ENCODE measurements around the gene DAB2IP.

Gene DAB2IP

DNA sequence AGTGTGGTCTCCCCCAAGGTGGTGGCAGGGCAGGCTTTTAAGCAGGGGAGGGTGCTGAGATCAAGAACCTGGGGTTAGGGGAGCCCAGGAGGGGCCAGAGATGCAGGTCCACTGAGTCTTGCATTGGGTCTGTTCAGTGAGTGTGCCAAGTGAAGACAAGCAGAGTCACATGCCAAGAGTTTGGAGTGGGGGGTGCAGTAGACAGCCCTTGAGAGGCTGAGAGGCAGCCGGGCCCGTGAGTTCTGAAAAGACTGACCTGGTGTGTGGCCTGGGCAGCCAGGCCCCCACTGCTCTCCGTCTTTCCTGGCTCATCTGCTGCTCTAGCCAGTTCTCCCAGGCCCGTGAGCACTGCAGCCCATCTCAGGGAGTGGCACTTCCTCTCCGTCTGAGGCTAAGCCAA is 120.0 kb downstream of the DAB2IP start:
- Histone ChIP-seq H3K4me2 (ENCODE audit: low read depth, low read length, poor library complexity, severe bottlenecking) (no peak overlapping the region), H4K20me1 (ENCODE audit: insufficient read depth, low read length, poor library complexity, severe bottlenecking) (no peaks in the 10 kb centered on the region), H3K9me3 (ENCODE audit: insufficient read depth, low read depth, low read length) (no peaks in the 10 kb centered on the region), H3K4me1 (ENCODE audit: insufficient read depth, low read length, poor library complexity, severe bottlenecking) (no peaks in the 10 kb centered on the region), H3K9me2 (replicated peaks; ENCODE audit: low read depth, low read length) (no peaks in the 10 kb centered on the region), H3K9ac (ENCODE audit: low read depth, low read length, poor library complexity, severe bottlenecking) (no peak overlapping the region), H3F3A (ENCODE audit: low read depth) (no peaks in the 10 kb centered on the region), H3K27me3 (ENCODE audit: insufficient read depth, low read length, poor library complexity, severe bottlenecking) (no peaks in the 10 kb centered on the region), H3K79me2 (ENCODE audit: insufficient read depth, low read length) (no peaks in the 10 kb centered on the region), H3K4me3 (ENCODE audit: low read length, poor library complexity, severe bottlenecking) (no peak overlapping the region), H2AFZ (ENCODE audit: low read length) (no peak overlapping the region), H3K36me3 (ENCODE audit: insufficient read depth, low read length) (peaks cover 70% of the 10 kb centered on the region; the same call in 1 of the 2 replicates)
- TF ChIP-seq EZH2phosphoT487 (IDR thresholded peaks at IDR 0.05; ENCODE audit: borderline replicate concordance), result no peak

- Histone ChIP-seq H3K27me3 (ENCODE audit: insufficient read depth, low read length, poor library complexity, severe bottlenecking) (no peaks in the 10 kb centered on the region), H3K4me2 (ENCODE audit: low read depth, low read length, poor library complexity, severe bottlenecking) (no peak overlapping the region), H4K20me1 (ENCODE audit: insufficient read depth, low read length, poor library complexity, severe bottlenecking) (no peaks in the 10 kb centered on the region), H3K9me2 (replicated peaks; ENCODE audit: low read depth, low read length) (no peaks in the 10 kb centered on the region), H3F3A (ENCODE audit: low read depth) (no peaks in the 10 kb centered on the region), H3K79me2 (ENCODE audit: insufficient read depth, low read length) (no peaks in the 10 kb centered on the region), H3K4me3 (ENCODE audit: low read length, poor library complexity, severe bottlenecking) (no peak overlapping the region), H2AFZ (ENCODE audit: low read length) (no peak overlapping the region), H3K9ac (ENCODE audit: low read depth, low read length, poor library complexity, severe bottlenecking) (no peak overlapping the region), H3K9me3 (ENCODE audit: insufficient read depth, low read depth, low read length) (no peaks in the 10 kb centered on the region), H3K36me3 (ENCODE audit: insufficient read depth, low read length) (peaks cover 68% of the 10 kb centered on the region; the same call in 1 of the 2 replicates), H3K4me1 (ENCODE audit: insufficient read depth, low read length, poor library complexity, severe bottlenecking) (no peaks in the 10 kb centered on the region)
- TF ChIP-seq, protein P1, sequence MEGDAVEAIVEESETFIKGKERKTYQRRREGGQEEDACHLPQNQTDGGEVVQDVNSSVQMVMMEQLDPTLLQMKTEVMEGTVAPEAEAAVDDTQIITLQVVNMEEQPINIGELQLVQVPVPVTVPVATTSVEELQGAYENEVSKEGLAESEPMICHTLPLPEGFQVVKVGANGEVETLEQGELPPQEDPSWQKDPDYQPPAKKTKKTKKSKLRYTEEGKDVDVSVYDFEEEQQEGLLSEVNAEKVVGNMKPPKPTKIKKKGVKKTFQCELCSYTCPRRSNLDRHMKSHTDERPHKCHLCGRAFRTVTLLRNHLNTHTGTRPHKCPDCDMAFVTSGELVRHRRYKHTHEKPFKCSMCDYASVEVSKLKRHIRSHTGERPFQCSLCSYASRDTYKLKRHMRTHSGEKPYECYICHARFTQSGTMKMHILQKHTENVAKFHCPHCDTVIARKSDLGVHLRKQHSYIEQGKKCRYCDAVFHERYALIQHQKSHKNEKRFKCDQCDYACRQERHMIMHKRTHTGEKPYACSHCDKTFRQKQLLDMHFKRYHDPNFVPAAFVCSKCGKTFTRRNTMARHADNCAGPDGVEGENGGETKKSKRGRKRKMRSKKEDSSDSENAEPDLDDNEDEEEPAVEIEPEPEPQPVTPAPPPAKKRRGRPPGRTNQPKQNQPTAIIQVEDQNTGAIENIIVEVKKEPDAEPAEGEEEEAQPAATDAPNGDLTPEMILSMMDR (conservative IDR thresholded peaks at IDR 0.05; ENCODE audit: low read length), result no peak
- TF ChIP-seq EZH2phosphoT487 (IDR thresholded peaks at IDR 0.05; ENCODE audit: borderline replicate concordance), result no peak
These were observed 120.6 kb downstream of the DAB2IP start for GRCh38 chr9:121771851-121772599.

GRCh38 chr9:121772600-121773285 is 121.3 kb downstream of the DAB2IP start:
- Histone ChIP-seq H3K9me3 (ENCODE audit: insufficient read depth, low read depth, low read length) (no peaks in the 10 kb centered on the region), H3F3A (ENCODE audit: low read depth) (no peaks in the 10 kb centered on the region), H3K36me3 (ENCODE audit: insufficient read depth, low read length) (peaks cover 66% of the 10 kb centered on the region; the same call in 1 of the 2 replicates), H3K79me2 (ENCODE audit: insufficient read depth, low read length) (no peaks in the 10 kb centered on the region), H3K27me3 (ENCODE audit: insufficient read depth, low read length, poor library complexity, severe bottlenecking) (no peaks in the 10 kb centered on the region), H4K20me1 (ENCODE audit: insufficient read depth, low read length, poor library complexity, severe bottlenecking) (no peaks in the 10 kb centered on the region), H3K4me3 (ENCODE audit: low read length, poor library complexity, severe bottlenecking) (no peak overlapping the region), H3K4me1 (ENCODE audit: insufficient read depth, low read length, poor library complexity, severe bottlenecking) (no peaks in the 10 kb centered on the region), H3K9ac (ENCODE audit: low read depth, low read length, poor library complexity, severe bottlenecking) (no peak overlapping the region), H3K4me2 (ENCODE audit: low read depth, low read length, poor library complexity, severe bottlenecking) (no peak overlapping the region), H2AFZ (ENCODE audit: low read length) (no peak overlapping the region), H3K9me2 (replicated peaks; ENCODE audit: low read depth, low read length) (no peaks in the 10 kb centered on the region)
- TF ChIP-seq, protein P1 (conservative IDR thresholded peaks at IDR 0.05; ENCODE audit: low read length), result no peak
- TF ChIP-seq EZH2phosphoT487 (IDR thresholded peaks at IDR 0.05; ENCODE audit: borderline replicate concordance), result no peak
